ENCODE data around the gene RGS7. TPM values are rescaled to one million over a fixed set of nuclear protein-coding genes. Genes with fewer than 3 reads are reported as not detected.

Gene RGS7
- total RNA-seq, 1 donor: 0.36 TPM

DNA sequence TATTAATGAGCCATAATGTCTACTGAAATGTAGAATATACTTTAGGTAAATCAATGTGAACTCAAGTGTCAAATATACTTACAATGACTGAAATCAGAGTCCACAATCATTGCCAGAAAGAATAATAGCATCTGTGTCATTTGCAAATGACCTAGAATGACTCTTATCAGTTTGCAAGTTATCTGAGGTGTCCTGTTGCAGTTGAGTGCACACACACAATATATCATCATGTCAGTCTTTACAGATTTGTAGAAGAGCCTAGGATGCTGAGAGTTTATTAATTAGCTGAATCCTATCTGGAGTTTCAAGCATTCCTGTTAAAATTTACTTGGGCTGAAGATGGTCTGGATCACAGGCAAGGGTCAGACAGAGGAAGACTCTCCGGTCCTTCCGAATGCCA lies 421.1 kb downstream of the RGS7 start:
- no peaks in the 10 kb centered on the region for H3K36me3 ChIP-seq (ENCODE audit: insufficient read depth, low read length)
- TF ChIP-seq, protein P1, sequence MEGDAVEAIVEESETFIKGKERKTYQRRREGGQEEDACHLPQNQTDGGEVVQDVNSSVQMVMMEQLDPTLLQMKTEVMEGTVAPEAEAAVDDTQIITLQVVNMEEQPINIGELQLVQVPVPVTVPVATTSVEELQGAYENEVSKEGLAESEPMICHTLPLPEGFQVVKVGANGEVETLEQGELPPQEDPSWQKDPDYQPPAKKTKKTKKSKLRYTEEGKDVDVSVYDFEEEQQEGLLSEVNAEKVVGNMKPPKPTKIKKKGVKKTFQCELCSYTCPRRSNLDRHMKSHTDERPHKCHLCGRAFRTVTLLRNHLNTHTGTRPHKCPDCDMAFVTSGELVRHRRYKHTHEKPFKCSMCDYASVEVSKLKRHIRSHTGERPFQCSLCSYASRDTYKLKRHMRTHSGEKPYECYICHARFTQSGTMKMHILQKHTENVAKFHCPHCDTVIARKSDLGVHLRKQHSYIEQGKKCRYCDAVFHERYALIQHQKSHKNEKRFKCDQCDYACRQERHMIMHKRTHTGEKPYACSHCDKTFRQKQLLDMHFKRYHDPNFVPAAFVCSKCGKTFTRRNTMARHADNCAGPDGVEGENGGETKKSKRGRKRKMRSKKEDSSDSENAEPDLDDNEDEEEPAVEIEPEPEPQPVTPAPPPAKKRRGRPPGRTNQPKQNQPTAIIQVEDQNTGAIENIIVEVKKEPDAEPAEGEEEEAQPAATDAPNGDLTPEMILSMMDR (IDR thresholded peaks at IDR 0.05; ENCODE audit: extremely low read depth, low read depth, low read length): no peak
- no peak overlapping the region for H3K27ac ChIP-seq (ENCODE audit: low read depth, low read length)
- H4K20me1 ChIP-seq (ENCODE audit: insufficient read depth, low read length): no peaks in the 10 kb centered on the region
- no peak for DNase-seq (ENCODE audit: insufficient read length, low spot score, missing footprints)
- no peak overlapping the region for H2AFZ ChIP-seq (ENCODE audit: low read length)
- H3K4me3 ChIP-seq (ENCODE audit: insufficient read depth, low read length): no peak overlapping the region
- peaks cover 5% of the 10 kb centered on the region for H3K9me3 ChIP-seq (ENCODE audit: low read depth, low read length)
- no peaks in the 10 kb centered on the region for H3K79me2 ChIP-seq (ENCODE audit: insufficient read depth, low read length)
- no peaks in the 10 kb centered on the region for H3K27me3 ChIP-seq (ENCODE audit: insufficient read depth, low read length)
- no peak overlapping the region for H3K4me2 ChIP-seq (ENCODE audit: insufficient read depth, low read length)
- no peaks in the 10 kb centered on the region for H3K4me1 ChIP-seq (ENCODE audit: insufficient read depth, low read length)

DNA sequence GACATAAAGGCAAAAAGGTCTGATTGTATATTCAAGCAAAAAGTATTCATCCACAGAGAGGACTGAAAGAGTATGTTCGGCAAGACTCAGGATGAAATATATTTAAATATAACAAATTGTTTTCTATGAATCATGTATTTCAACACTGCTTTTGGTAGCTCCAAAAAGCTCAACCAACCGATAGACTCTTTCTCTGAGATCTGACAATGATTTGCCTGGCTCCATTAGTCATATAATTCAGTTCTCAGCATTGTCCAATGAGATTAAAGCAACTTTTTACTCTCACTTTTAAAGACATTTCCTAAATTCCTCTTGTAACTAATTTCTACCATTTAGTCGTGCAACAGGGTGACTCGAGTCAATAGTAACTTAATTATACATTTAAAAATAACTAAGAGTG lies 426.0 kb downstream of the RGS7 start:
- H3K36me3 ChIP-seq (ENCODE audit: insufficient read depth, low read length): no peaks in the 10 kb centered on the region
- H3K27me3 ChIP-seq (ENCODE audit: insufficient read depth, low read length): no peaks in the 10 kb centered on the region
- H3K4me2 ChIP-seq (ENCODE audit: insufficient read depth, low read length): no peak overlapping the region
- no peak overlapping the region for H3K4me3 ChIP-seq (ENCODE audit: insufficient read depth, low read length)
- no peaks in the 10 kb centered on the region for H4K20me1 ChIP-seq (ENCODE audit: insufficient read depth, low read length)
- TF ChIP-seq, protein P1 (IDR thresholded peaks at IDR 0.05; ENCODE audit: extremely low read depth, low read depth, low read length): no peak
- H3K27ac ChIP-seq (ENCODE audit: low read depth, low read length): no peak overlapping the region
- DNase-seq (ENCODE audit: insufficient read length, low spot score, missing footprints): no peak
- no peaks in the 10 kb centered on the region for H3K4me1 ChIP-seq (ENCODE audit: insufficient read depth, low read length)
- no peaks in the 10 kb centered on the region for H3K9me3 ChIP-seq (ENCODE audit: low read depth, low read length)
- H3K79me2 ChIP-seq (ENCODE audit: insufficient read depth, low read length): no peaks in the 10 kb centered on the region
- H2AFZ ChIP-seq (ENCODE audit: low read length): no peak overlapping the region

DNA sequence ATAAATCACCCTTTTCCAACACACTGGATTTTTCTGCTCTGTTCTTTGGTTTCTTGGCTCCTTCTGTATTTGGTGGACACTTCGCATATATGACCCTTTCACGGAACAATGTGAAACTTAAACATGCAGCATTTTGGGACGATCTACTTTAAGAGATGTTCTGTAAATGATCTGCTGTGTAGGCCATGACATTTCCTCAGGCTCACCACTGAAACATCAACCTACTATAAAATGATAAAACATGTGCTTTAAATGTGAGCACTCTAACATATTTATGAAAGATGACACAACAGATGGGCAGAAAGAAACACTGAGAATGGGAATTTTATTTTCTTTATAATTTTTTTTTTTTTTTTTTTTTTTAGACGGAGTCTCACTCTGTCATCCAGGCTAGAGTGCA lies 428.7 kb downstream of the RGS7 start:
- Histone ChIP-seq H3K9me3 (ENCODE audit: low read depth, low read length) (no peaks in the 10 kb centered on the region), H3K4me2 (ENCODE audit: insufficient read depth, low read length) (no peak overlapping the region), H3K27ac (ENCODE audit: low read depth, low read length) (no peak overlapping the region), H3K27me3 (ENCODE audit: insufficient read depth, low read length) (no peaks in the 10 kb centered on the region), H4K20me1 (ENCODE audit: insufficient read depth, low read length) (no peaks in the 10 kb centered on the region), H3K36me3 (ENCODE audit: insufficient read depth, low read length) (no peaks in the 10 kb centered on the region), H3K4me3 (ENCODE audit: insufficient read depth, low read length) (no peak overlapping the region), H2AFZ (ENCODE audit: low read length) (no peak overlapping the region), H3K4me1 (ENCODE audit: insufficient read depth, low read length) (no peaks in the 10 kb centered on the region), H3K79me2 (ENCODE audit: insufficient read depth, low read length) (no peaks in the 10 kb centered on the region)
- DNase-seq (ENCODE audit: insufficient read length, low spot score, missing footprints): no peak
- TF ChIP-seq, protein P1 (IDR thresholded peaks at IDR 0.05; ENCODE audit: extremely low read depth, low read depth, low read length): no peak

- DNase-seq (ENCODE audit: insufficient read length, low spot score, missing footprints): peak; percentile 46
- Histone ChIP-seq H3K4me3 (ENCODE audit: insufficient read depth, low read length) (no peak overlapping the region), H3K9me3 (ENCODE audit: low read depth, low read length) (no peaks in the 10 kb centered on the region), H3K27me3 (ENCODE audit: insufficient read depth, low read length) (no peaks in the 10 kb centered on the region), H3K27ac (ENCODE audit: low read depth, low read length) (no peak overlapping the region), H2AFZ (ENCODE audit: low read length) (no peak overlapping the region), H3K4me1 (ENCODE audit: insufficient read depth, low read length) (no peaks in the 10 kb centered on the region), H4K20me1 (ENCODE audit: insufficient read depth, low read length) (no peaks in the 10 kb centered on the region), H3K4me2 (ENCODE audit: insufficient read depth, low read length) (no peak overlapping the region), H3K36me3 (ENCODE audit: insufficient read depth, low read length) (no peaks in the 10 kb centered on the region), H3K79me2 (ENCODE audit: insufficient read depth, low read length) (no peaks in the 10 kb centered on the region)
- TF ChIP-seq, protein P1 (IDR thresholded peaks at IDR 0.05; ENCODE audit: extremely low read depth, low read depth, low read length): no peak
These were observed 429.2 kb downstream of the RGS7 start for GRCh38 chr1:240927821-240928220.

Data from osteoblast (primary cell).